ENCODE data around the gene KRT36.

- TF ChIP-seq, protein P1, sequence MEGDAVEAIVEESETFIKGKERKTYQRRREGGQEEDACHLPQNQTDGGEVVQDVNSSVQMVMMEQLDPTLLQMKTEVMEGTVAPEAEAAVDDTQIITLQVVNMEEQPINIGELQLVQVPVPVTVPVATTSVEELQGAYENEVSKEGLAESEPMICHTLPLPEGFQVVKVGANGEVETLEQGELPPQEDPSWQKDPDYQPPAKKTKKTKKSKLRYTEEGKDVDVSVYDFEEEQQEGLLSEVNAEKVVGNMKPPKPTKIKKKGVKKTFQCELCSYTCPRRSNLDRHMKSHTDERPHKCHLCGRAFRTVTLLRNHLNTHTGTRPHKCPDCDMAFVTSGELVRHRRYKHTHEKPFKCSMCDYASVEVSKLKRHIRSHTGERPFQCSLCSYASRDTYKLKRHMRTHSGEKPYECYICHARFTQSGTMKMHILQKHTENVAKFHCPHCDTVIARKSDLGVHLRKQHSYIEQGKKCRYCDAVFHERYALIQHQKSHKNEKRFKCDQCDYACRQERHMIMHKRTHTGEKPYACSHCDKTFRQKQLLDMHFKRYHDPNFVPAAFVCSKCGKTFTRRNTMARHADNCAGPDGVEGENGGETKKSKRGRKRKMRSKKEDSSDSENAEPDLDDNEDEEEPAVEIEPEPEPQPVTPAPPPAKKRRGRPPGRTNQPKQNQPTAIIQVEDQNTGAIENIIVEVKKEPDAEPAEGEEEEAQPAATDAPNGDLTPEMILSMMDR (conservative IDR thresholded peaks at IDR 0.05 in 1 of 2, IDR thresholded peaks at IDR 0.05 in 1 of 2; ENCODE audit: extremely low read depth in 1 of 2, insufficient read depth in 1 of 2, low read depth in 1 of 2, low read length in 2 of 2): no peak
- TF ChIP-seq EZH2 (IDR thresholded peaks at IDR 0.05; ENCODE audit: borderline replicate concordance, low read length): no peak
These were observed 22.7 kb downstream of the KRT36 start, which contains the start of gene KRT32 for GRCh38 chr17:41466988-41467387.
